NCI-H2081 treated with DMSO at 0.1 percent for 48 hours (cell line): ENCODE results near the gene GALNT18.

ENCODE experiments used
- DNase-seq: peaks from one replicate; lab custom pipeline; 2025; lab: John Stamatoyannopoulos, UW

The GALNT18 gene

GRCh38 chr11:11239959-11240358, 381.8 kb downstream of the GALNT18 start:
- DNase-seq: no peak

GRCh38 chr11:11237070-11237832, 384.6 kb downstream of the GALNT18 start:
- no peak for DNase-seq

DNA sequence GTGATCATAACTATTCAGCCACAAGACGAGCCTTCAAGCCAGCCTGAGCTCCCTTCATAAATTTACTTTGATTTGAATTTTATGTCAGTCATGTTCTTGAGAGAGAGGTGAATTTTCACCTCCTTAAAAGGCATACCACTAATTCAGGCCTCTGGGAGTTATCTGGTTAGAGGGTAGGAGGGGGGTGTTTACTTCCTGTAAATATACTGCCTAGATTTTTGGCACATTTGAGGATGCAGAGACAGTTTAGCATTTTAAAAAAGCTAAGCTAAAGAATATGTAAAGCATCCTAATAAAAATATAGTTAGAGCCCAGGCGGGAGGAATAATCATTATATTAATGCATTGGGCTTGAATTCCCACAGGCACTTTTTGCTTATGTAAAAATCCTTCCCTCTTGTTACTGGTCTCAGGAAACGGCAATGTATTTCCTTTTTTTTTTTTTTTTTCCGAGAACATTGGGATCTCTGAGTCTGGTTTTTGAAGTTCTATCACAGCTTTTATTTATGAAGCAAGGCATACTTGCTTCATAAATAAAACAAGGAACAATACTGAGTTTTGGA, 385.2 kb downstream of the GALNT18 start:
- no peak for DNase-seq

GRCh38 chr11:11231763-11232162, 390.0 kb downstream of the GALNT18 start:
- no peak for DNase-seq

- no peak for DNase-seq
These were observed 390.8 kb downstream of the GALNT18 start for GRCh38 chr11:11230802-11231562.

GRCh38 chr11:11230087-11230486, 391.7 kb downstream of the GALNT18 start:
- DNase-seq: no peak

- DNase-seq: no peak
These were observed 392.2 kb downstream of the GALNT18 start for GRCh38 chr11:11229647-11230046.

DNA sequence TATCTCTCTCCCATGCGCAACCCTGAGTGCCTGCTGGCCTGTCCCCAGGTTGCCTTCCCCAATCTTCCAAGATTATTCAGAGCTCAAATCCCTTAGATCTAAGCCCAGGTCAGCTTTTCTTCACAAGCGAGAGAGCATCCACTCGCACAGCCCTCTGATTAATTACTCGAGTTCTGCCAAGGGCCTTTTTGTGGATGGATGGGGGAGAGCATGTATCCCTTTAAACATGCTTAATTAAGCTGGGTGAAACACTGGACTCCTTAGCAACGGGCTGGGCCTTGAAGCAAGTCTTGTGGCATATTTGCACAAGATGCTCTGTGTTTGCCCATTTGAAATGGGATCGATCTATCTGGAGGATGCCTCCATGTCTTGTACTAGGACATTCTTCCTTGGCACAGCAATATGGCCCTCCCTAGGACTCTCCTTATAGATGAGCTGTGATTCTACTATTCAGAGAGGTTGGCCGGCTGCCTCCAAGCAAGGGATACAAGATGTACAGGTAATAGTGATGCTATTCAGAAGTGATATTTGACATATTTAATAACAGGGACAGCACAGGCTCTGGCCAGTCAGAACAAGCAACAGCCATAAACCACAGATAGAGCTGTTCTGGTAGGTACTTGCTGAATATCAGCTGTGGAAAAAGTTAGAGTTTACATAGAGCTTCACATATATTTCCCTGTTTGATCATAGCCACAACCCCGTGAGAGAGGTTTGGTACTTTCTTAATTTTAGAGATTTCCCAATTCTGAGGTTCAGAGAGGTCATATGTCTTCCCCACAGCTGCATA, 394.3 kb downstream of the GALNT18 start:
- DNase-seq: no peak
